ENCODE data around the gene CFAP46. TPM values are rescaled to one million over a fixed set of nuclear protein-coding genes. Genes with fewer than 3 reads are reported as not detected.

The CFAP46 gene
- total and polyA plus RNA-seq, 2 experiments from 2014 or later, result 3.1 to 5.4 TPM

GRCh38 chr10:132870426-132870825 lies 71.9 kb downstream of the CFAP46 start:
- H3K27me3 ChIP-seq (ENCODE audit: insufficient read depth), result no peaks in the 10 kb centered on the region
- Mint-ChIP-seq H3K4me3 (no peak overlapping the region), H3K27ac (no peak overlapping the region), H3K9me3 (peaks cover 18% of the 10 kb centered on the region), H3K27me3 (ENCODE audit: insufficient read depth, low read depth, poor library complexity) (peaks cover 3% of the 10 kb centered on the region), H3K36me3 (ENCODE audit: low read depth) (no peaks in the 10 kb centered on the region; the same call in 2 of the 3 replicates), H3K4me1 (no peaks in the 10 kb centered on the region)
- H3K4me3 ChIP-seq, result no peak overlapping the region
- no peaks in the 10 kb centered on the region for H3K9me2 ChIP-seq (ENCODE audit: insufficient read depth)
- ATAC-seq, result no peak
- no peak overlapping the region for H3K4me2 ChIP-seq
- H3K4me1 ChIP-seq (ENCODE audit: insufficient read depth), result no peaks in the 10 kb centered on the region
- TF ChIP-seq ETS1 (IDR thresholded peaks at IDR 0.05) (no peak), ZNF331 (CRISPR knock-in tag; IDR thresholded peaks at IDR 0.05; ENCODE audit: low read depth) (no peak)
- H3K79me2 ChIP-seq (replicated peaks; ENCODE audit: insufficient read depth), result no peaks in the 10 kb centered on the region
- no peaks in the 10 kb centered on the region for H3K36me3 ChIP-seq (ENCODE audit: insufficient read depth)
- no peak overlapping the region for H3K27ac ChIP-seq (ENCODE audit: low read depth)
- no peak for DNase-seq (ENCODE audit: low spot score)
- no peaks in the 10 kb centered on the region for H4K20me1 ChIP-seq (replicated peaks; ENCODE audit: insufficient read depth)
- H2AFZ ChIP-seq, result no peak overlapping the region
- no peaks in the 10 kb centered on the region for H3F3A ChIP-seq (replicated peaks; ENCODE audit: low read depth)

GRCh38 chr10:132869621-132870020 lies 72.7 kb downstream of the CFAP46 start:
- H3K4me1 Mint-ChIP-seq, result no peaks in the 10 kb centered on the region; the same call in 2 of the 3 replicates
- H2AFZ ChIP-seq, result no peak overlapping the region
- no peaks in the 10 kb centered on the region for H4K20me1 ChIP-seq (replicated peaks; ENCODE audit: insufficient read depth)
- no peak overlapping the region for H3K4me2 ChIP-seq
- no peaks in the 10 kb centered on the region for H3K36me3 Mint-ChIP-seq (ENCODE audit: low read depth)
- ATAC-seq (no peak), DNase-seq (ENCODE audit: low spot score) (no peak)
- no peaks in the 10 kb centered on the region for H3K9me2 ChIP-seq (ENCODE audit: insufficient read depth)
- no peaks in the 10 kb centered on the region for H3K27me3 ChIP-seq (ENCODE audit: insufficient read depth)
- no peak overlapping the region for H3K27ac Mint-ChIP-seq
- no peaks in the 10 kb centered on the region for H3K4me1 ChIP-seq (ENCODE audit: insufficient read depth)
- no peak overlapping the region for H3K4me3 Mint-ChIP-seq
- H3K79me2 ChIP-seq (replicated peaks; ENCODE audit: insufficient read depth), result no peaks in the 10 kb centered on the region
- H3F3A ChIP-seq (replicated peaks; ENCODE audit: low read depth), result no peaks in the 10 kb centered on the region
- H3K36me3 ChIP-seq (ENCODE audit: insufficient read depth), result no peaks in the 10 kb centered on the region
- H3K4me3 ChIP-seq, result no peak overlapping the region
- no peak overlapping the region for H3K27ac ChIP-seq (ENCODE audit: low read depth)
- peaks cover 10% of the 10 kb centered on the region; the same call in 2 of the 3 replicates for H3K9me3 Mint-ChIP-seq
- H3K27me3 Mint-ChIP-seq (ENCODE audit: insufficient read depth, low read depth, poor library complexity), result peaks cover 3% of the 10 kb centered on the region
- no peak for TF ChIP-seq ETS1 (IDR thresholded peaks at IDR 0.05)
- TF ChIP-seq EZH2phosphoT487 (IDR thresholded peaks at IDR 0.05; ENCODE audit: unreplicated experiment), result no peak
- no peak for TF ChIP-seq NANOG (IDR thresholded peaks at IDR 0.05; ENCODE audit: borderline replicate concordance)
- no peak for TF ChIP-seq JUNB (IDR thresholded peaks at IDR 0.05; ENCODE audit: unreplicated experiment)
- TF ChIP-seq ZNF114 (CRISPR knock-in tag; IDR thresholded peaks at IDR 0.05), result no peak
- no peak for TF ChIP-seq EZH2 (IDR thresholded peaks at IDR 0.05; ENCODE audit: low read depth, unreplicated experiment)
- TF ChIP-seq STAT1 (IDR thresholded peaks at IDR 0.05; ENCODE audit: unreplicated experiment), result no peak
- no peak for TF ChIP-seq ZNF331 (CRISPR knock-in tag; IDR thresholded peaks at IDR 0.05; ENCODE audit: low read depth)
- no peak for TF ChIP-seq ZNF462 (CRISPR knock-in tag; IDR thresholded peaks at IDR 0.05)
- no peak for TF ChIP-seq CTCF (conservative IDR thresholded peaks at IDR 0.05; ENCODE audit: low read depth in 2 of 2)
